ENCODE measurements around the gene KCTD10. TPM values are rescaled to one million over a fixed set of nuclear protein-coding genes. Genes with fewer than 3 reads are reported as not detected.

Gene KCTD10, protein sequence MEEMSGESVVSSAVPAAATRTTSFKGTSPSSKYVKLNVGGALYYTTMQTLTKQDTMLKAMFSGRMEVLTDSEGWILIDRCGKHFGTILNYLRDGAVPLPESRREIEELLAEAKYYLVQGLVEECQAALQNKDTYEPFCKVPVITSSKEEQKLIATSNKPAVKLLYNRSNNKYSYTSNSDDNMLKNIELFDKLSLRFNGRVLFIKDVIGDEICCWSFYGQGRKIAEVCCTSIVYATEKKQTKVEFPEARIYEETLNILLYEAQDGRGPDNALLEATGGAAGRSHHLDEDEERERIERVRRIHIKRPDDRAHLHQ
- total RNA-seq = 27.7 and 47.8 TPM in 2 replicates

DNA sequence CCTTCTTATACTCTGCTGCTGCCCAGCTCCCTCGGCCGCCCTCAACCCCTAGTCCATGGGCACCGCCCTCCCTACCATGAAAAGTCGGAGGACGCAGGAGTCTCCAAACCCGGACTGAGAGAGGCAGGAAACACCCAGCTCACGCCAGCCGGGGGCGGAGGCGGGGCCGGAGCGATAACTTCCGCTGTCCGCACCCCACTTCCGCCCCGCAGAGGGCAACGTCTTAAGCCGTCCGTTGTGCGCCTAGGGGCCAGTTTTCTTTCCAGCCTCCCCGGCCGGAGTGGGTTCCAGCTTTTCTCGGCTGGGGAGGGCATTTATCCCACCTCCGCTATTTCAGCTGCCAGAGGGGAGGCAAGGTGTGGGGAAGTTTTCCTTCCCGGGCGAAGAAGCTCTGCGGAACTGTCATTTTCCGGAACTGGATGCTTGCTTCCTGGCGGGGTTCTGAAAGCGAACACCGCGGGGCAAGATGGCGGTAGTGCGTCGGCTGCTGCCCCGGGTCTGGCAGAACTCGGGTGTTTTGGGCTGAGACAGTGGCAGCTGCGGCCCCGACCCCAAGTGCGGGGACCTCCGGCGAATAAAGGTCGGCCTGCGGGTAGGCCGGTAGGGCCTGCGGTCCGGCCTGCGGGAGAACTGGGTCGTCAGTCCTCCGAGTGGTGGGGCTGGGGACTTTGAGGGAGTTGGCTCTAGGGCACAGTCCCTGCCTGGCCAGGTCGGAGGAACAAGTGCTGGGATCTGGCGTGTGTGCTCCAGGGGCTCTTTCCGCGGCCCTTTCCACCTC lies at the start of gene KCTD10, which contains the start of gene UBE3B:
TSS of gene KCTD10 (minus strand) at position 116 of the 778 bp plus-strand sequence. CDS start at position 78, 38 bp downstream.
TSS of gene UBE3B (plus strand) at position 450 of the 778 bp plus-strand sequence. CDS start 5,918 bp downstream, outside the sequence.

Other genes with a start within 250 kb of the KCTD10 start
- not detected in 2 replicates for gene FOXN4, start 168.0 kb downstream of the KCTD10 start, total RNA-seq
- under 0.01 TPM in 1 of 2 replicates, not detected in the other for gene MYO1H, start 129.4 kb downstream of the KCTD10 start, total RNA-seq
- gene UBE3B, start 334 bp upstream of the KCTD10 start, total RNA-seq = 34.5 and 61.5 TPM in 2 replicates
- 23.9 and 25.8 TPM in 2 replicates for gene MMAB, start 96.2 kb upstream of the KCTD10 start, total RNA-seq
- 9.6 and 13.3 TPM in 2 replicates for gene MVK, start 96.5 kb upstream of the KCTD10 start, total RNA-seq
- gene FAM222A, start 236.5 kb upstream of the KCTD10 start, total RNA-seq = 0.21 and 0.34 TPM in 2 replicates